ENCODE measurements around the gene LRPAP1.

DNA sequence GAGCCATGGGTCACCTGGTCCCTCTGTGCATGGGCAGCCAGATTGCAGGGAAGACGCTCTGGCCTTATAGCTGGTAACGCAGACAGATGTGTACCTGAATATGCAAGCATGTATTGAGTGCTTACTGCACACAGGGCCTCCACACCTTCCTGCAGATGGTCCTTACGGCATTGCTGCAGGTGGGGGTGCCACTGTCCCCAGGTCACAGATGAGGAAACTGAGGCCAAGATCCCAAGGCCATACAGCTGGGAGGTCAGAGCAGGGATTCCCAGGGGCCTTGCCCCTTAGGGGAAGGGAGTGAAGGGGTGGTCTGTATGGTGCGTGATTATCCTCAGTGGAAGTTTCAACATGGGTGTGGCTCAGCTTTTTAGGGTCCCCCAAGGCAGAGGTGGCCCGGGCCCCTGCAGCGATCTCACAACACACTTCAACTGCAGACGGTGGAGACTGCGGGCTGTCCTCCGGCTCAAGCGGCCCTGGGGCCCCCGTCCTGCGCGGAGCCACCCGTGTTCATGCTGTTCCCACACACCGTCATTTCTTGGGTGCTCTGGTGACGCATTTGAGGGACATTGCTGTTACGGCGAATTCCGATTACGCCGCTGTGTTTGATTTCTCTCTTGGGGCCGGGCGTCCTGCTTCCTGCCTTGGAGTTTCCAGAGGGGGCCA, 61.0 kb downstream of the LRPAP1 start:
- no peak for TF ChIP-seq POLR2A (IDR thresholded peaks at IDR 0.05)
- TF ChIP-seq, protein P1, sequence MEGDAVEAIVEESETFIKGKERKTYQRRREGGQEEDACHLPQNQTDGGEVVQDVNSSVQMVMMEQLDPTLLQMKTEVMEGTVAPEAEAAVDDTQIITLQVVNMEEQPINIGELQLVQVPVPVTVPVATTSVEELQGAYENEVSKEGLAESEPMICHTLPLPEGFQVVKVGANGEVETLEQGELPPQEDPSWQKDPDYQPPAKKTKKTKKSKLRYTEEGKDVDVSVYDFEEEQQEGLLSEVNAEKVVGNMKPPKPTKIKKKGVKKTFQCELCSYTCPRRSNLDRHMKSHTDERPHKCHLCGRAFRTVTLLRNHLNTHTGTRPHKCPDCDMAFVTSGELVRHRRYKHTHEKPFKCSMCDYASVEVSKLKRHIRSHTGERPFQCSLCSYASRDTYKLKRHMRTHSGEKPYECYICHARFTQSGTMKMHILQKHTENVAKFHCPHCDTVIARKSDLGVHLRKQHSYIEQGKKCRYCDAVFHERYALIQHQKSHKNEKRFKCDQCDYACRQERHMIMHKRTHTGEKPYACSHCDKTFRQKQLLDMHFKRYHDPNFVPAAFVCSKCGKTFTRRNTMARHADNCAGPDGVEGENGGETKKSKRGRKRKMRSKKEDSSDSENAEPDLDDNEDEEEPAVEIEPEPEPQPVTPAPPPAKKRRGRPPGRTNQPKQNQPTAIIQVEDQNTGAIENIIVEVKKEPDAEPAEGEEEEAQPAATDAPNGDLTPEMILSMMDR (IDR thresholded peaks at IDR 0.05) = no peak
